ENCODE data around the gene SEC11A.
A peak's percentile ranks its signal among the peaks of the same experiment; 100 is the strongest.

SEC11A gene

GRCh38 chr15:84750583-84751092 is 34.7 kb upstream of the SEC11A start:
- no peak overlapping the region for H3K9ac ChIP-seq

GRCh38 chr15:84749111-84749991 is 33.4 kb upstream of the SEC11A start:
- Histone ChIP-seq H3K4me1 (no peaks in the 10 kb centered on the region), H3K4me3 (ENCODE audit: low read depth, low read length) (peak overlapping the region; percentile 73), H3K9me3 (ENCODE audit: control insufficient read depth, low read length) (no peaks in the 10 kb centered on the region), H3K27me3 (ENCODE audit: control insufficient read depth, insufficient read depth, low read length) (no peaks in the 10 kb centered on the region), H3K79me2 (peaks cover 34% of the 10 kb centered on the region), H2AFZ (peak overlapping the region; percentile 76), H3K4me2 (ENCODE audit: low read length) (peak overlapping the region; percentile 80), H3K9ac (peak overlapping the region; percentile 61), H3K27ac (peak overlapping the region; percentile 72), H3K36me3 (ENCODE audit: control insufficient read depth, insufficient read depth, low read length) (no peaks in the 10 kb centered on the region)
- TF ChIP-seq CTCF (IDR thresholded peaks at IDR 0.05) = no peak

More at GRCh38 chr15:84750583-84751092, 34.7 kb upstream of the SEC11A start:
- peaks cover 35% of the 10 kb centered on the region for H3K79me2 ChIP-seq
- no peaks in the 10 kb centered on the region for H3K9me3 ChIP-seq (ENCODE audit: control insufficient read depth, low read length)
- H3K36me3 ChIP-seq (ENCODE audit: control insufficient read depth, insufficient read depth, low read length) = no peaks in the 10 kb centered on the region
- H3K27ac ChIP-seq = no peak overlapping the region
- H3K4me3 ChIP-seq (ENCODE audit: low read depth, low read length) = no peak overlapping the region
- H3K27me3 ChIP-seq (ENCODE audit: control insufficient read depth, insufficient read depth, low read length) = no peaks in the 10 kb centered on the region
- no peak overlapping the region for H3K4me2 ChIP-seq (ENCODE audit: low read length)
- TF ChIP-seq CTCF (IDR thresholded peaks at IDR 0.05) = no peak
- H3K4me1 ChIP-seq = no peaks in the 10 kb centered on the region
- no peak overlapping the region for H2AFZ ChIP-seq

GRCh38 chr15:84748274-84749110 is 32.6 kb upstream of the SEC11A start, which contains the start of gene ZNF592:
Gene ZNF592, plus strand, starts transcription at chr15:84748592. Its CDS starts 34,084 bp downstream, at chr15:84782676.
- Histone ChIP-seq H3K9me3 (ENCODE audit: control insufficient read depth, low read length) (no peaks in the 10 kb centered on the region), H3K27me3 (ENCODE audit: control insufficient read depth, insufficient read depth, low read length) (no peaks in the 10 kb centered on the region), H3K9ac (peak within 1 kb of the TSS; percentile 84), H3K4me2 (ENCODE audit: low read length) (peak within 1 kb of the TSS; percentile 80), H3K79me2 (peaks cover 27% of the 10 kb centered on the region), H3K36me3 (ENCODE audit: control insufficient read depth, insufficient read depth, low read length) (no peaks in the 10 kb centered on the region), H3K4me3 (ENCODE audit: low read depth, low read length) (peak within 1 kb of the TSS; percentile 85), H2AFZ (peak within 1 kb of the TSS; percentile 97), H3K4me1 (no peaks in the 10 kb centered on the region), H3K27ac (peak within 1 kb of the TSS; percentile 98)
- no peak for TF ChIP-seq CTCF (IDR thresholded peaks at IDR 0.05)

- no peak for TF ChIP-seq CTCF (IDR thresholded peaks at IDR 0.05)
These were observed 31.7 kb upstream of the SEC11A start for GRCh38 chr15:84747416-84748273.

More at GRCh38 chr15:84747416-84748273, 31.7 kb upstream of the SEC11A start:
- H3K36me3 ChIP-seq (ENCODE audit: control insufficient read depth, insufficient read depth, low read length) = no peaks in the 10 kb centered on the region
- peak overlapping the region; percentile 98 for H3K27ac ChIP-seq
- peak overlapping the region; percentile 79 for H3K4me2 ChIP-seq (ENCODE audit: low read length)
- H3K27me3 ChIP-seq (ENCODE audit: control insufficient read depth, insufficient read depth, low read length) = no peaks in the 10 kb centered on the region
- peak overlapping the region; percentile 85 for H3K4me3 ChIP-seq (ENCODE audit: low read depth, low read length)
- H3K79me2 ChIP-seq = peaks cover 27% of the 10 kb centered on the region
- H2AFZ ChIP-seq = peak overlapping the region; percentile 97
- no peaks in the 10 kb centered on the region for H3K9me3 ChIP-seq (ENCODE audit: control insufficient read depth, low read length)
- H3K9ac ChIP-seq = peak overlapping the region; percentile 84
- H3K4me1 ChIP-seq = no peaks in the 10 kb centered on the region
